ENCODE data around the gene KYAT1. TPM values are rescaled to one million over a fixed set of nuclear protein-coding genes. Genes with fewer than 3 reads are reported as not detected.
A peak's percentile ranks its signal among the peaks of the same experiment; 100 is the strongest.

KYAT1 gene
- total RNA-seq, 1 experiment from 2014 or later, result 5.7 TPM

GRCh38 chr9:128886211-128886891 is 4.6 kb upstream of the KYAT1 start:
- CTCF ChIA-PET, result interaction anchor here (1.3 kb wide), 1 partner anchor 42 kb away, joined by 4 read pairs; no protein-coding TSS in a partner anchor
- intact Hi-C loops (cut with micrococcal nuclease), result no loop called here
- DNase-seq (ENCODE audit: unreplicated experiment), result no peak
- Mint-ChIP-seq H3K27me3 (ENCODE audit: insufficient read depth, unreplicated experiment) (no peaks in the 10 kb centered on the region), H3K4me1 (ENCODE audit: insufficient read depth, unreplicated experiment) (peaks cover 38% of the 10 kb centered on the region), H3K9me3 (ENCODE audit: unreplicated experiment) (no peaks in the 10 kb centered on the region), H3K36me3 (ENCODE audit: insufficient read depth, unreplicated experiment) (peaks cover 46% of the 10 kb centered on the region), H3K4me3 (ENCODE audit: unreplicated experiment) (no peak overlapping the region), H3K27ac (ENCODE audit: low read depth, unreplicated experiment) (no peak overlapping the region)
- POLR2A ChIA-PET, result interaction anchor here (0.6 to 0.7 kb wide), 2 partner anchors 580 to 938 kb away, joined by 3 to 4 read pairs; no protein-coding TSS in a partner anchor
- TF ChIP-seq, protein P1, sequence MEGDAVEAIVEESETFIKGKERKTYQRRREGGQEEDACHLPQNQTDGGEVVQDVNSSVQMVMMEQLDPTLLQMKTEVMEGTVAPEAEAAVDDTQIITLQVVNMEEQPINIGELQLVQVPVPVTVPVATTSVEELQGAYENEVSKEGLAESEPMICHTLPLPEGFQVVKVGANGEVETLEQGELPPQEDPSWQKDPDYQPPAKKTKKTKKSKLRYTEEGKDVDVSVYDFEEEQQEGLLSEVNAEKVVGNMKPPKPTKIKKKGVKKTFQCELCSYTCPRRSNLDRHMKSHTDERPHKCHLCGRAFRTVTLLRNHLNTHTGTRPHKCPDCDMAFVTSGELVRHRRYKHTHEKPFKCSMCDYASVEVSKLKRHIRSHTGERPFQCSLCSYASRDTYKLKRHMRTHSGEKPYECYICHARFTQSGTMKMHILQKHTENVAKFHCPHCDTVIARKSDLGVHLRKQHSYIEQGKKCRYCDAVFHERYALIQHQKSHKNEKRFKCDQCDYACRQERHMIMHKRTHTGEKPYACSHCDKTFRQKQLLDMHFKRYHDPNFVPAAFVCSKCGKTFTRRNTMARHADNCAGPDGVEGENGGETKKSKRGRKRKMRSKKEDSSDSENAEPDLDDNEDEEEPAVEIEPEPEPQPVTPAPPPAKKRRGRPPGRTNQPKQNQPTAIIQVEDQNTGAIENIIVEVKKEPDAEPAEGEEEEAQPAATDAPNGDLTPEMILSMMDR (IDR thresholded peaks at IDR 0.05; ENCODE audit: unreplicated experiment), result no peak
- no TSS peak for BruUV-seq (replicated peaks)

DNA sequence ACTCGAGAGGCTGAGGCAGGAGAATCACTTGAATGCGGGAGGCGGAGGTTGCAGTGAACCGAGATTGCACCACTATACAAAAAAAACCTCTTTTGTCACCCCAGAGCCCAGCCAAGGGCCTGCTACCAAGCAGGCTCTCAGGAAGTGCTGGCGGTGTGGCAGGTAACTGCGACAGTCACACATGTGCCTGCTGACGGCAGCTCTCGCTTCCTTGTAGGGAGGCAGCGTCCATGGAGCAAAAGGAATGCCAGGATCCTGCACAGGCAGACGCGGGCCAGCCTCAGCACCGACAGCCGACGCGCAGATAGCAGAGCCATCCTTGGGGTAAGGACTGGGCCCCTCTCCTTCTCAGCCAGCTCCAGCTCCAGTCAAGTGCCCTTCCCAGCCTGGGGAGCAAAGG is 4.0 kb upstream of the KYAT1 start:
- H3K4me3 Mint-ChIP-seq (ENCODE audit: unreplicated experiment), result no peak overlapping the region
- ChIA-PET POLR2A (interaction anchor here (0.5 to 0.6 kb wide), 2 partner anchors 9 to 939 kb away, joined by 4 read pairs; no protein-coding TSS in a partner anchor), CTCF (interaction anchor here (1.3 kb wide), 1 partner anchor 43 kb away, joined by 4 read pairs; no protein-coding TSS in a partner anchor)

GRCh38 chr9:128885376-128885775 is 3.6 kb upstream of the KYAT1 start:
- Mint-ChIP-seq H3K4me3 (ENCODE audit: unreplicated experiment) (peak overlapping the region; percentile 33), H3K27ac (ENCODE audit: low read depth, unreplicated experiment) (no peak overlapping the region), H3K36me3 (ENCODE audit: insufficient read depth, unreplicated experiment) (peaks cover 40% of the 10 kb centered on the region), H3K27me3 (ENCODE audit: insufficient read depth, unreplicated experiment) (no peaks in the 10 kb centered on the region), H3K4me1 (ENCODE audit: insufficient read depth, unreplicated experiment) (peaks cover 34% of the 10 kb centered on the region), H3K9me3 (ENCODE audit: unreplicated experiment) (no peaks in the 10 kb centered on the region)
- ChIA-PET CTCF (no interaction called here), POLR2A (interaction anchor here (0.5 kb wide), 1 partner anchor 9 kb away, joined by 4 read pairs; no protein-coding TSS in a partner anchor)
- TF ChIP-seq, protein P1 (IDR thresholded peaks at IDR 0.05; ENCODE audit: unreplicated experiment), result no peak
- BruUV-seq (replicated peaks), result no TSS peak
- no peak for DNase-seq (ENCODE audit: unreplicated experiment)
- intact Hi-C loops (cut with micrococcal nuclease), result no loop called here

More for the DNA sequence above, 4.0 kb upstream of the KYAT1 start:
- Mint-ChIP-seq H3K36me3 (ENCODE audit: insufficient read depth, unreplicated experiment) (peaks cover 42% of the 10 kb centered on the region), H3K27me3 (ENCODE audit: insufficient read depth, unreplicated experiment) (no peaks in the 10 kb centered on the region), H3K27ac (ENCODE audit: low read depth, unreplicated experiment) (no peak overlapping the region), H3K4me1 (ENCODE audit: insufficient read depth, unreplicated experiment) (peaks cover 38% of the 10 kb centered on the region), H3K9me3 (ENCODE audit: unreplicated experiment) (no peaks in the 10 kb centered on the region)
- TF ChIP-seq, protein P1 (IDR thresholded peaks at IDR 0.05; ENCODE audit: unreplicated experiment), result no peak
- DNase-seq (ENCODE audit: unreplicated experiment), result no peak
- no TSS peak for BruUV-seq (replicated peaks)
- intact Hi-C loops (cut with micrococcal nuclease), result no loop called here

DNA sequence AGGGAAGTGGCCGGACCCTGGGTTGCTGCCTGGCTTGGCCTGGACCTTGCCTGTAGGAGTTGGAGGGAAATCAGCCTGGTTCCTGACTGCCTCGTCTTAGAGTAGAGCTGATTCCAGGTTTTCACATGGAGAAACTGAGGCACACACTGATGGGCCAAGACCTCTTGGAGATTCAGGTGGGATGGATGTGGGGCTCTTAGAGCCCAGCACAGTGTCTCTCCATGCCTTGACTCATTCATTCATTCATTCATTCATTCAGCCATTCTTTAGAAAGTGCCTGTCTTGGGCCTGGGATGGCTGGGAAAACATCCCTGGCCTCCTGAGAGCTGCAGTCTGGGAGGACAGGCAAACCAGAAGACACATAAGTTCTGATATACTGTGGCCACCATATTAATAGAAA is 2.4 kb upstream of the KYAT1 start:
- no TSS peak for BruUV-seq (replicated peaks)
- H3K9me3 Mint-ChIP-seq (ENCODE audit: unreplicated experiment), result no peaks in the 10 kb centered on the region
- DNase-seq (ENCODE audit: unreplicated experiment), result no peak
- no peaks in the 10 kb centered on the region for H3K27me3 Mint-ChIP-seq (ENCODE audit: insufficient read depth, unreplicated experiment)
- peak overlapping the region; percentile 50 for H3K4me3 Mint-ChIP-seq (ENCODE audit: unreplicated experiment)
- no peak overlapping the region for H3K27ac Mint-ChIP-seq (ENCODE audit: low read depth, unreplicated experiment)
- CTCF ChIA-PET, result interaction anchor here (0.6 kb wide), 1 partner anchor 290 kb away, joined by 3 read pairs; no protein-coding TSS in a partner anchor
- intact Hi-C loops (cut with micrococcal nuclease), result no loop called here
- peaks cover 33% of the 10 kb centered on the region for H3K4me1 Mint-ChIP-seq (ENCODE audit: insufficient read depth, unreplicated experiment)
- POLR2A ChIA-PET, result interaction anchor here (0.7 kb wide), 1 partner anchor 31 kb away, joined by 3 read pairs; no protein-coding TSS in a partner anchor
- TF ChIP-seq, protein P1 (IDR thresholded peaks at IDR 0.05; ENCODE audit: unreplicated experiment), result no peak
- H3K36me3 Mint-ChIP-seq (ENCODE audit: insufficient read depth, unreplicated experiment), result peaks cover 29% of the 10 kb centered on the region

Data from MCF 10A (cell line).